Measurements from ENCODE around the gene PDE4D.
A peak's percentile ranks its signal among the peaks of the same experiment; 100 is the strongest.

Gene PDE4D

GRCh38 chr5:59184769-59185168 lies 708.8 kb downstream of the PDE4D start:
- H3K36me3 ChIP-seq (ENCODE audit: insufficient read depth, low read depth, low read length) = no peaks in the 10 kb centered on the region
- H3K9me3 ChIP-seq (ENCODE audit: insufficient read depth, low read depth, low read length) = no peaks in the 10 kb centered on the region
- no peak overlapping the region for H3K9ac ChIP-seq (ENCODE audit: low read depth, low read length)
- H3K27me3 ChIP-seq (ENCODE audit: insufficient read depth, low read length) = no peaks in the 10 kb centered on the region
- H3K27ac ChIP-seq (ENCODE audit: low read length) = no peak overlapping the region
- H3K4me1 ChIP-seq (ENCODE audit: insufficient read depth, low read length) = peaks cover 11% of the 10 kb centered on the region
- no peak overlapping the region for H3K4me3 ChIP-seq (ENCODE audit: low read length)

GRCh38 chr5:59182760-59183159 lies 710.8 kb downstream of the PDE4D start:
- Histone ChIP-seq H3K9ac (ENCODE audit: low read depth, low read length) (peak overlapping the region; percentile 24; the same call in 1 of the 2 replicates), H3K4me1 (ENCODE audit: insufficient read depth, low read length) (peaks cover 11% of the 10 kb centered on the region), H3K36me3 (ENCODE audit: insufficient read depth, low read depth, low read length) (no peaks in the 10 kb centered on the region), H3K27me3 (ENCODE audit: insufficient read depth, low read length) (no peaks in the 10 kb centered on the region), H3K9me3 (ENCODE audit: insufficient read depth, low read depth, low read length) (no peaks in the 10 kb centered on the region), H3K27ac (ENCODE audit: low read length) (no peak overlapping the region), H3K4me3 (ENCODE audit: low read length) (no peak overlapping the region)

GRCh38 chr5:59180515-59180914 lies 713.0 kb downstream of the PDE4D start:
- no peak overlapping the region for H3K4me3 ChIP-seq (ENCODE audit: low read length)
- no peak overlapping the region for H3K27ac ChIP-seq (ENCODE audit: low read length)
- no peaks in the 10 kb centered on the region for H3K27me3 ChIP-seq (ENCODE audit: insufficient read depth, low read length)
- no peaks in the 10 kb centered on the region for H3K9me3 ChIP-seq (ENCODE audit: insufficient read depth, low read depth, low read length)
- peaks cover 11% of the 10 kb centered on the region for H3K4me1 ChIP-seq (ENCODE audit: insufficient read depth, low read length)
- H3K36me3 ChIP-seq (ENCODE audit: insufficient read depth, low read depth, low read length) = no peaks in the 10 kb centered on the region
- no peak overlapping the region for H3K9ac ChIP-seq (ENCODE audit: low read depth, low read length)

GRCh38 chr5:59179704-59180103 lies 713.8 kb downstream of the PDE4D start:
- Histone ChIP-seq H3K27ac (ENCODE audit: low read length) (no peak overlapping the region), H3K4me3 (ENCODE audit: low read length) (no peak overlapping the region)

GRCh38 chr5:59178482-59178881 lies 715.0 kb downstream of the PDE4D start:
- no peaks in the 10 kb centered on the region for H3K27me3 ChIP-seq (ENCODE audit: insufficient read depth, low read length)
- no peak overlapping the region for H3K27ac ChIP-seq (ENCODE audit: low read length)
- H3K9me3 ChIP-seq (ENCODE audit: insufficient read depth, low read depth, low read length) = no peaks in the 10 kb centered on the region
- peaks cover 11% of the 10 kb centered on the region for H3K4me1 ChIP-seq (ENCODE audit: insufficient read depth, low read length)
- H3K36me3 ChIP-seq (ENCODE audit: insufficient read depth, low read depth, low read length) = no peaks in the 10 kb centered on the region
- H3K4me3 ChIP-seq (ENCODE audit: low read length) = no peak overlapping the region
- no peak overlapping the region for H3K9ac ChIP-seq (ENCODE audit: low read depth, low read length)

More at GRCh38 chr5:59179704-59180103, 713.8 kb downstream of the PDE4D start:
- H3K9me3 ChIP-seq (ENCODE audit: insufficient read depth, low read depth, low read length) = no peaks in the 10 kb centered on the region
- no peak overlapping the region for H3K9ac ChIP-seq (ENCODE audit: low read depth, low read length)
- H3K4me1 ChIP-seq (ENCODE audit: insufficient read depth, low read length) = peaks cover 11% of the 10 kb centered on the region
- H3K27me3 ChIP-seq (ENCODE audit: insufficient read depth, low read length) = no peaks in the 10 kb centered on the region
- no peaks in the 10 kb centered on the region for H3K36me3 ChIP-seq (ENCODE audit: insufficient read depth, low read depth, low read length)

GRCh38 chr5:59178071-59178470 lies 715.5 kb downstream of the PDE4D start:
- Histone ChIP-seq H3K36me3 (ENCODE audit: insufficient read depth, low read depth, low read length) (no peaks in the 10 kb centered on the region), H3K9me3 (ENCODE audit: insufficient read depth, low read depth, low read length) (no peaks in the 10 kb centered on the region), H3K4me1 (ENCODE audit: insufficient read depth, low read length) (peaks cover 7% of the 10 kb centered on the region), H3K9ac (ENCODE audit: low read depth, low read length) (no peak overlapping the region), H3K27ac (ENCODE audit: low read length) (no peak overlapping the region), H3K4me3 (ENCODE audit: low read length) (no peak overlapping the region), H3K27me3 (ENCODE audit: insufficient read depth, low read length) (no peaks in the 10 kb centered on the region)

GRCh38 chr5:59177644-59178043 lies 715.9 kb downstream of the PDE4D start:
- Histone ChIP-seq H3K27ac (ENCODE audit: low read length) (no peak overlapping the region), H3K36me3 (ENCODE audit: insufficient read depth, low read depth, low read length) (no peaks in the 10 kb centered on the region), H3K27me3 (ENCODE audit: insufficient read depth, low read length) (no peaks in the 10 kb centered on the region), H3K4me1 (ENCODE audit: insufficient read depth, low read length) (peaks cover 4% of the 10 kb centered on the region; the same call in 1 of the 2 replicates), H3K4me3 (ENCODE audit: low read length) (no peak overlapping the region), H3K9me3 (ENCODE audit: insufficient read depth, low read depth, low read length) (no peaks in the 10 kb centered on the region), H3K9ac (ENCODE audit: low read depth, low read length) (no peak overlapping the region)

GRCh38 chr5:59174248-59174844 lies 719.2 kb downstream of the PDE4D start:
- Histone ChIP-seq H3K4me3 (ENCODE audit: low read length) (no peak overlapping the region), H3K27ac (ENCODE audit: low read length) (no peak overlapping the region), H3K36me3 (ENCODE audit: insufficient read depth, low read depth, low read length) (no peaks in the 10 kb centered on the region), H3K27me3 (ENCODE audit: insufficient read depth, low read length) (no peaks in the 10 kb centered on the region), H3K9ac (ENCODE audit: low read depth, low read length) (no peak overlapping the region), H3K9me3 (ENCODE audit: insufficient read depth, low read depth, low read length) (no peaks in the 10 kb centered on the region), H3K4me1 (ENCODE audit: insufficient read depth, low read length) (no peaks in the 10 kb centered on the region)

- Histone ChIP-seq H3K27ac (ENCODE audit: low read length) (no peak overlapping the region), H3K27me3 (ENCODE audit: insufficient read depth, low read length) (no peaks in the 10 kb centered on the region), H3K9ac (ENCODE audit: low read depth, low read length) (no peak overlapping the region), H3K4me1 (ENCODE audit: insufficient read depth, low read length) (no peaks in the 10 kb centered on the region), H3K36me3 (ENCODE audit: insufficient read depth, low read depth, low read length) (no peaks in the 10 kb centered on the region), H3K4me3 (ENCODE audit: low read length) (no peak overlapping the region), H3K9me3 (ENCODE audit: insufficient read depth, low read depth, low read length) (no peaks in the 10 kb centered on the region)
Measured at GRCh38 chr5:59173578-59173977, 719.9 kb downstream of the PDE4D start.

GRCh38 chr5:59171131-59171530 lies 722.4 kb downstream of the PDE4D start:
- Histone ChIP-seq H3K27me3 (ENCODE audit: insufficient read depth, low read length) (no peaks in the 10 kb centered on the region), H3K9me3 (ENCODE audit: insufficient read depth, low read depth, low read length) (no peaks in the 10 kb centered on the region), H3K9ac (ENCODE audit: low read depth, low read length) (no peak overlapping the region), H3K4me1 (ENCODE audit: insufficient read depth, low read length) (peaks cover 2% of the 10 kb centered on the region; the same call in 1 of the 2 replicates), H3K4me3 (ENCODE audit: low read length) (no peak overlapping the region), H3K27ac (ENCODE audit: low read length) (no peak overlapping the region), H3K36me3 (ENCODE audit: insufficient read depth, low read depth, low read length) (no peaks in the 10 kb centered on the region)

GRCh38 chr5:59169768-59170150 lies 723.8 kb downstream of the PDE4D start:
- no peaks in the 10 kb centered on the region for H3K27me3 ChIP-seq (ENCODE audit: insufficient read depth, low read length)
- no peak overlapping the region for H3K4me3 ChIP-seq (ENCODE audit: low read length)
- H3K9ac ChIP-seq (ENCODE audit: low read depth, low read length) = no peak overlapping the region
- no peak overlapping the region for H3K27ac ChIP-seq (ENCODE audit: low read length)
- H3K4me1 ChIP-seq (ENCODE audit: insufficient read depth, low read length) = peaks cover 2% of the 10 kb centered on the region; the same call in 1 of the 2 replicates
- H3K9me3 ChIP-seq (ENCODE audit: insufficient read depth, low read depth, low read length) = no peaks in the 10 kb centered on the region
- H3K36me3 ChIP-seq (ENCODE audit: insufficient read depth, low read depth, low read length) = no peaks in the 10 kb centered on the region

- Histone ChIP-seq H3K9ac (ENCODE audit: low read depth, low read length) (no peak overlapping the region), H3K4me1 (ENCODE audit: insufficient read depth, low read length) (peaks cover 2% of the 10 kb centered on the region; the same call in 1 of the 2 replicates), H3K36me3 (ENCODE audit: insufficient read depth, low read depth, low read length) (no peaks in the 10 kb centered on the region), H3K4me3 (ENCODE audit: low read length) (no peak overlapping the region), H3K9me3 (ENCODE audit: insufficient read depth, low read depth, low read length) (no peaks in the 10 kb centered on the region), H3K27me3 (ENCODE audit: insufficient read depth, low read length) (no peaks in the 10 kb centered on the region), H3K27ac (ENCODE audit: low read length) (no peak overlapping the region)
Measured at GRCh38 chr5:59169081-59169767, 724.3 kb downstream of the PDE4D start.
